C1 segment of cervical spinal cord (tissue), 14 donors: Measurements from ENCODE around the gene DNAI2.
"Not testable (repeated sequence)": the region's sequence is repeated elsewhere in the genome, so short reads cannot be mapped to it uniquely, and the experiment has no call there.

Source experiments
- DNase-seq, 14 donors: peaks; one replicate each; lab custom pipeline; 2025; lab: John Stamatoyannopoulos, UW

Gene DNAI2

DNA sequence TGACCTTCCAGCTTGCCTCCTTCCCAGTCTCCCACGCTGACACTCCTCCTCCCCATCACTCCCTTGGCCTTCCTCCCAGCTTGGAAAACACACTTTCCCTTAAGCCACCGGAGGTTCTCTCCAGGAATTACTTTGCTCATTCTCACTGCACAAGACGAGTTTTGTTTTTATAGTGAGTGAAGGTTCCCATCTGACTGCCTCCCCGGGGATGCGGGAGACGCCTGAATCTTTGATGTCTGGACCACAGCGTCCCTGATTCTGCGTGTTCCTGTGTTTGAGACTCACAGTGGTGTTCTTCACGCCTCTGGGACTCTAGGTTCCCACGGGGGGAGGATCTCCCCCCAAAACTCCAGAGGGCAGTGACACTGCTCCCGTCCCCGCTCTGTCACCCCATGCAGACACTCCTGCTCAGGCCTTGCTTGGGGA is 2.0 kb downstream of the DNAI2 start:
- DNase-seq, result peak in 10 of 14 donors; percentile 44 to 88 (median 65)

DNA sequence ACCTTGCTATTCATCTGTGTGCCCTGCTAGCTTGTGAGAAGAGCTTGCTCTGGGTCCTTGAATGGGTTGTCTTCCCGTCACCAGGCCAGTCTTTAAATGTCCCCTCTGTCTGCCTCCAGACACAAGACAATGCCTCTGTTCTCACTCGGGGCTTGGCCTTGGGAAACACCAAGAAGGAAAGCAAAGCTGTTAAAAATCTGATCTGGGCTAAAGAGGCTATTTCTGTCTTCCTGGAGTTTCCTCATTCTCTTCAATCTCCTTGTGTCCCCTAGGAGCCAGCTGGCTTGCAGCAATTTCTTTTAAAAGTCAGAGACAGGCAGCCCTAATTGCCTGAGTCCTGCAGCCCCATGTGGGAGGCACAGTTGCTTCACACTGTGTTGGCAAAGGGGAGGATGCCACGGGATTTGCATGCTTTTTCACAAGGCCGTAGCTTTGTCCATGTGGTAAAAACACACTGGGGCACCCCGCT is 2.5 kb downstream of the DNAI2 start:
- peak in 11 of 14 donors; percentile 39 to 88 (median 69) for DNase-seq

DNA sequence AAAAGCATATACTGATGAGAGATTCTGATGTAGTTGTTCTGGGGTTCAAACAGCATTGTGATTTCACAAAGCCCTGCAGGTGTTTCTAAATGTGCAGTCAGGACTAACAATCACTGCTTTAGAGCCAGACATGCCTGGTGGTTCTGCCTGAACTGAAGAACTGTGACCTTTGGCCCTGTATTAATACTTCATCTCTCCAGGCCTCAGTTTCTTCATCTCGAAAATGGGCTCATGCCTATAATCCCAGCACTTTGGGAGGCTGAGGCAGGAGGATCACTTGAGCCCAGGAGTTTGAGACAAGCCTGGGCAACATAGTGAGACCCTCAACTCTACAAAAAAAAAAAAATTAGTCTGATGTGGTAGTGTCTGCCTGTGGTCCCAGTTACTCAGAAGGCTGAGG is 3.9 kb downstream of the DNAI2 start:
- DNase-seq, result no peak

DNA sequence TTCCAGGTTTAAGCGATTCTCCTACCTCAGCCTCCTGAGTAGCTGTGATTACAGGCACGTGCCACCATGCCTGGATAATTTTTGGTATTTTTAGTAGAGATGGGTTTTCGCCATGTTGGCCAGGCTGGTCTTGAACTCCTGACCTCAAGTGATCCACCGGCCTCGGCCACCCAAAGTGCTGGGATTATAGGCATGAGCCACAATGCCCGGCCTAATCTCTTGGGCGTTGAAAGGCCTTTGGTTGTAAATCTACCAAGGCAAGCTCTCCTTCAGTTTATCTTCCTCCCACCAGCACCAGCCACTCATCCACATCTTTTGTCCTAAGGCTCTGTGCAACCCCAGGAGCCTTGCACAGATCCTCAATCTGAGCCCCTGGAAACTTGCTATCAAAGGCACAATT is 5.6 kb downstream of the DNAI2 start:
- not testable (repeated sequence) for DNase-seq

GRCh38 chr17:74280093-74280513 is 6.1 kb downstream of the DNAI2 start:
- DNase-seq, result no peak

GRCh38 chr17:74281799-74282198 is 7.8 kb downstream of the DNAI2 start:
- DNase-seq, result no peak

GRCh38 chr17:74282274-74282586 is 8.2 kb downstream of the DNAI2 start:
- DNase-seq, result not testable (repeated sequence)

DNA sequence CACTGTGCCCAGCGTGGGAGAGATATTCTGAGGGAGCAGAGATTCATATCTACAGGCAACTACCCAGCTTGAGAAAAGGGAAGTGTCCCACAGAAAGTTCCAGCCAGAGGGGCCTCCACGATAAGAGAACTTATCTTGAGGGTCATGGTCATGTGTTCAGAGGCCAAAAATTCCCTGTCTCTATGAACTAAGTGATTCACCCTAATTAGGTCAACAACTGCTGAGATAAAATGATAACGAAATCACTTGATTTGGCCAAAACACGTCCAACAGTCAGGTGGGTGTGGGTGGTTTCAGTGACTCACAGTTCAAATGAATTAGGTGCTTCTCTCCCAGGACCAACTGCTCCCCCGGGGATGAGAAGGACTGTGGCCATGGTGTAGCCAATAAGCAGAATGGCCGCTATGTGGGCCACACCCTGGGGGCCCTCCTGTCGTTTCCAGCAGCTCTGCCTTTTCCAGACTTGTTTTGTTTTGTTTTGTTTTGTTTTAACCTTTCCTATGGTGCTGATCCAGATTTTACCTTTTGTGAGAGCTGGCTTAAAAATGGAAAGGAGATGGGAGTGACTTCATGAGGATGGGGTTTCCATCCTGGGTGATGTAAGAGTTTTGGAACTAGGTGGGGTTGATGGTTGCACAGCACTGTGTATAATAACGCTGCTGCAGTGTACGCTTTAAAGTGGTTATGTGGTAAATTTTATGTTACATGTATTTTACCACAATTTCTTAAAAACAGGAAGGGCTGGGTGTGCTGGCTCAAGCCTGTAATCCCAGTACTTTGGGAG is 8.7 kb downstream of the DNAI2 start:
- no peak for DNase-seq

GRCh38 chr17:74283371-74283673 is 9.3 kb downstream of the DNAI2 start:
- no peak for DNase-seq

DNA sequence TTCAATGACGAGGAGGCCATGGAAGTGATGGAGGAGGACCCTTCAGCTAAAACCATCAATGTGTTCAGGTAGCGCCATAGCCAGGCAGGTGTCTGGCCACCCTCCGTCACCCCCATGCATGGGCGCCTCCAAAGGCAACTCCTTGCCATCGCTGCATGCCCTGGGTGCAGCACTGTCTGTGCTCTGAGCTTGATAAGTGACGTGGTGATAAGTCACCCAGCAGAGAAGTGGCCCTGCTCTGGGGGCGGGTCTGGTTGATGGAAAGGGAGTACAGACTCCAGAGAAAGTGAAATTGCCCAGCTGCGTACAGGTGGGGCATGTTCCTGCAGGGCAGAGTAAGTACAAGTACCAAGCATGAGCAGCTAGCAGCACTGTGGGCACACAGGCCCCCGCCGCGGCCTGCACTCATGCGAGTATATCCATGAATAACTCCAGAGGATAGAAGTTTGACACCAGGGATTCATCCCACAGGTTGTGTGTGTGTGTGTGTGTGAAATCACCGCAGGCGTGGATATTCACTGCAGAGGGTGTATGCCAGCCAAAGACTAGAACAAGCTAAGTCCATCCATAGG is 13.1 kb downstream of the DNAI2 start:
- no peak for DNase-seq

GRCh38 chr17:74288785-74289184 is 14.8 kb downstream of the DNAI2 start:
- no peak for DNase-seq

DNA sequence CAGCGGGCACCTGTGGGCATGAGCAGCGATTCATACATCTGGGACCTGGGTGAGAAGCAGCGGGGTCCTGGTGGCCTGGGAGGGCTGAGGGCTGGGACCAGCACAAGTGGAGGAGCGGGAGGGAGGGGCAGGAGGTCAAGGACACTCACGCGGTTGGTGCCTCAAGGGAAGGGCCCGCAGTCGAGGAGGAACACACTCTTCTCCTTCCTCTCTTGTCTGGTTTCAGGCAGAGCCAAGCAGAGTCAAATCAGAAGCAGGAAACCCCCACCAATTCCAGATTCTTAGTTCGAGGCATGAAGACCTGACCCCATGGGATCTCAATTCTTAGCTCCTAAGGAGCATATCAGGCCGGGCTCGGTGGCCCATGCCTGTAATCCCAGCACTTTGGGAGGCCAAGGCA is 15.7 kb downstream of the DNAI2 start:
- DNase-seq, result no peak

DNA sequence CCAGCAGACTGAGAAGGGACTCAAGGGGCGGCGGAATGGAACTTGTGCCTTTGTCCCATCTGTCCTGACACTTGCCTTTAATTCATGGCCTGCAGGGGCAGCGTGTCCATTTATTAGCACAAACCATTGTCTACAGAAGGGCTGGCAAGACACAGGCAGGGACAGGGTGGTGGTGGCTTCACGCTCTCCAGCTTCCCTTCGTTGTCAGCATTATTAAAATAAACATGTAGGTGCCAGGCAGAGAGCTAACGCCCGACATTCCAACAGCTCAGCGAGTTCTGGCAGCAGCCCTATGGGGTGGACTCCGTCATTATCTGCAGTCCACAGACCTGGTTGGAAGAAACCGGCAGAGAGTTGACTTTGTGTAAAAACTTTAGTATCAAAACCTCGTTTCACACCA is 16.3 kb downstream of the DNAI2 start:
- no peak for DNase-seq

- no peak for DNase-seq
Observed at GRCh38 chr17:74292495-74292894, 18.5 kb downstream of the DNAI2 start.

DNA sequence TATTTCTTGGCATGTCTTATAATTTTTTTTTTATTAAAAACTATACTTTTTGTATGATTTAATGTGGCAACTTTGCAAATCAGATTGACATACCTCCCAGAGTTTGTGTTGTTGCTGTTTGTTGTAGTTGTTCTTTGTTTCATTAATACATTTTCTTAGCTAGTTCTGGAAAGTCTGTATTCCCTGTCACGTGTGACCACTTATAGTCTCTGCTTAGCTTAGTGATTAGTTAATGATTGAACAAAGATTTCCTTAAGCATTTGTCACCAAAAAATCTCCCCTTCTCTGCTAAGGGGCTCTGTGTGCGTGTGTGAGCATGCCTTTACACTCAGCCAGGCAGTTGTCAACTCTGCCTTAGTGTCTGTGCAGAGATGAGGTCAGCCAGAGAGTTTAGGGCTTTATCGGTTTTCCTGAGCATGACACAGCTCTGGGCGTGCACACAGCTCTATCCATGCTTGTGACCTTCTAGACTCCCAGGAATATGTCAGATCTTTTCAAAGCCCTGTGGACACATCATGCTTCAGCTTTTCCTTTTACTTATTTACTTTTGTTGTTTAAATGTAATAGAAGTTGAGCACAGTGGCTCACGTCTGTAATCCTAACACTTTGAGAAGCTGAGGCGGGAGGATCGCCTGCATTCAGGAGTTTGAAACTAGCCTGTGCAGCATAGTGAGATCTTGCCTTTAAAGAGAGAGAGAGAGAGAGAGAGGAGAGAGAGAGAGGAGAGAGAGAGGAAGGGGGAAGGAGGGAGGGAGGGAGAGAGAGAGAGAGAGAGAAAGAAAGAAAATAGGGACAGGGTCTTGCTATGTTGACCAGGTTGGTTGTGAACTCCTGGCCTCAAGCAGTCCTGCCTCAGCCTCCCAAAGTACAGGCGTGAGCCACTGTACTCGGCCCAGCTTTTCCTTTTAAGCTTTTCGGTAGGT is 21.9 kb downstream of the DNAI2 start:
- no peak for DNase-seq

- peak in 12 of 14 donors; percentile 13 to 75 (median 54) for DNase-seq
Observed at GRCh38 chr17:74296548-74296936, 22.5 kb downstream of the DNAI2 start.

GRCh38 chr17:74297941-74298340 is 23.9 kb downstream of the DNAI2 start:
- peak in 1 of 14 donors; percentile 18 for DNase-seq

DNA sequence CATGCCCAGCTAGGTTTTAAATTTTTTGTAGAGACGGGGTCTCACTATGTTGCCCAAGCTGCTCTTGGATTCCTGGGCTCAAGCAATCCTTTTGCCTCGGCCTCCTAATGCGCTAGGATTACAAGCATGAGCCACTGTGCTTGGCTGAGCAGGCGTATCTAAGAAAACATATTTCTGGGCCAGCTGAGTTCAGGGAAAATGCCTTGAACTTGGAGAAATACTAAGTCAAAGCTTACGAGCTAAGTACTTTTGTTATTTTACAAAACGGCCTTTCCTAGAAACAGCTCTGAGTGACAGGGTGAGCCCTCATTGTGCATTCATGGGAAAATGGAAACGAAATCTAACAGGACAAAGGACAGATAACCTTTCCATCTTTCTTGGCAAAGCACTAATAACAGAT is 24.7 kb downstream of the DNAI2 start:
- no peak for DNase-seq

DNA sequence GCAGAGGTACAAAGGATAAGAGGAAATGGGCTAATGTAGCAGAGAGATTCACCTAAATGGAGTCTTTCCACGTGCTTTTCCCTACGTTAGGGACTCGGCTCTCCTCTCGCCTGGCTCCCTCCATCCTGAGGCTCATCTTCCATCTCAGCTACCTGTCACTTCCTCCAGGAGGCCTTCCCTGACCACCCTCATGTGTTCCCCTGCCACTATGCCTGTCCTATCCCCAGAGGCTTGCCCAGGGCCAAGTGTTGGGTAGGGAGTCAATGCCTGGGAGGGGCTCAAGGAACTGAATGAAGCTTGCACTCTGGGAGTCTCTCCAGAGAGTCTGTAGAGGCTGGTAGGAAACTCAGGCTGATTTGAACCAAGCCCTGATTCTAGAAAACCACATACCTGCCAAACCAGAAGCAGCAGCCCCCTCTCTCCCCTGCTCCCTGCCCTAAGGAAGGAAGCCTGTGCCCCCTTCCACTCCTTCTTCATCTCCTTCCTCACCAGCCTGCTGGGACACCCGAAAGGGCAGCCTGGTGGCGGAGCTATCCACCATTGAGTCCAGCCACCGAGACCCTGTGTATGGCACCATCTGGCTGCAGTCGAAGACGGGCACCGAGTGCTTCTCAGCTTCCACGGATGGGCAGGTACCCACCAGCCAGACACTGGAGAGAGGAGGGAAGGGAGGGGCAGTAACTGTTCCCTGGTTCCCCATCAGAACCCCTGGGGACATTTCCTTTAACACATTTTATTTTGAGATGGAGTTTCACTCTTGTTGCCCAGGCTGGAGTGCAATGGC is 25.4 kb downstream of the DNAI2 start:
- no peak for DNase-seq

DNA sequence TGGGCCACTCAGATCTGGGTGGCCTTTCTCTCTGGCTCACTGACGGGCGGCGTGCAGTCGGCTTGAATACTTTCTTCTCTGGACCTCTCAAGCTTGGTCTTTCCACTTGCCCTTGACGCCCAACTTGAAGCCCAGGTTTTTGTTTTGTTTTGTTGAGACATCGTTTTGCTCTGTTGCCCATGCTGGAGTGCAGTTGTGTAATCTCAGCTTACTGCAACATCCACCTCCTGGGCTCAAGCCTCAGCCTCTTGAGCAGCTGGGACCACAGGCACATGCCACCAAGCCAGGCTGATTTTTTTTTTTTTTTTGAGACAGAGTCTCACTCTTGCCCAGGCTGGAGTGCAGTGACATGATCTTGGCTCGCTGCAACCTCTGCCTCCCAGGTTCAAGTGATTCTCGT is 29.3 kb downstream of the DNAI2 start:
- DNase-seq, result no peak

DNA sequence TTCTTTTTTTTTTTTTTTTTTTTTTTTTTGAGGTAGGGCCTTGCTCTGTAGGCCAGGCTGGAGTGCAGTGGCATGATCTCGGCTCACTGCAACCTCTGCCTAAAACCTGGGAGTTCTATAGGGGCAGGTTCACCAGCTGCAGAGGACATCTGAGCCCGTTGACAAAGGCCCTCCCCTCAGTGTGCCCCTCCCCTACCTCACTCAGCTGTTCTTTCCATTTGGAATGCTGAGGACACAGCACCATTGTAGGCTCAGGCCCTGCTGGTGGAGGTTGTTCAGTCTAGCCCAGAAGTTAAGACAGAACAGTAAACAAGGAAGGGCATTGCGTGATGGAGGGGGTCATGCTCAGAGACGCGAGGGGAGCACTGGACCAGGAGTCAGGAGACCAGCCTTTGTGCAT is 30.1 kb downstream of the DNAI2 start:
- no peak for DNase-seq
